WTC11 (cell line): ENCODE data around the gene S1PR2. TPM values are rescaled to one million over a fixed set of nuclear protein-coding genes. Genes with fewer than 3 reads are reported as not detected.
A peak's percentile ranks its signal among the peaks of the same experiment; 100 is the strongest.

Experiments used
- CBFB ChIP-seq: sonication (generic); formaldehyde crosslinking; IDR thresholded peaks from 2 replicates; pipeline ENCODE4 v1.8.1; 2022; ENCODE audit warnings: mild to moderate bottlenecking, low read depth, missing genetic modification reagents
- FOXP1 ChIP-seq: sonication (generic); formaldehyde crosslinking; IDR thresholded peaks from 2 replicates; pipeline ENCODE4 v1.8.0; 2022; ENCODE audit warnings: missing genetic modification reagents, mild to moderate bottlenecking, moderate library complexity, borderline replicate concordance
- GABPB1 ChIP-seq: sonication (generic); formaldehyde crosslinking; IDR thresholded peaks from 2 replicates; pipeline ENCODE4 v1.8.1; 2023; ENCODE audit warnings: mild to moderate bottlenecking, missing genetic modification reagents
- GRHL2 ChIP-seq: fragments of 250-450 bp; sonication (Bioruptor Pico); IDR thresholded peaks from 2 replicates; pipeline ENCODE4 v1.8.0; 2022; ENCODE audit warnings: mild to moderate bottlenecking, moderate library complexity; ENCODE audit not compliant: insufficient replicate concordance, severe bottlenecking
- JUN ChIP-seq: sonication (generic); formaldehyde crosslinking; IDR thresholded peaks from 2 replicates; pipeline ENCODE4 v1.8.0; 2023; ENCODE audit warnings: mild to moderate bottlenecking, missing genetic modification reagents
- NFE2L1 ChIP-seq: sonication (generic); formaldehyde crosslinking; IDR thresholded peaks from 2 replicates; pipeline ENCODE4 v1.8.1; 2023; ENCODE audit warnings: missing genetic modification reagents
- NFYB ChIP-seq: sonication (generic); formaldehyde crosslinking; conservative IDR thresholded peaks from 2 replicates; pipeline ENCODE4 v1.8.0; 2022; ENCODE audit warnings: low read depth, missing genetic modification reagents
- SP1 ChIP-seq: sonication (generic); formaldehyde crosslinking; conservative IDR thresholded peaks from 2 replicates; pipeline ENCODE4 v1.8.1; 2022; ENCODE audit warnings: missing genetic modification reagents
- TCF7 ChIP-seq: sonication (generic); formaldehyde crosslinking; IDR thresholded peaks from 2 replicates; pipeline ENCODE4 v1.8.0; 2022; ENCODE audit warnings: mild to moderate bottlenecking, low read depth, missing genetic modification reagents, moderate library complexity
- ZNF138 ChIP-seq: sonication (generic); formaldehyde crosslinking; conservative IDR thresholded peaks from 2 replicates; pipeline ENCODE4 v1.8.1; 2022; ENCODE audit warnings: mild to moderate bottlenecking, moderate library complexity, missing genetic modification reagents
- ZNF219 ChIP-seq: sonication (generic); formaldehyde crosslinking; IDR thresholded peaks from 2 replicates; pipeline ENCODE4 v1.8.0; 2023; ENCODE audit warnings: missing genetic modification reagents, mild to moderate bottlenecking, borderline replicate concordance
- ZNF232 ChIP-seq: sonication (generic); formaldehyde crosslinking; IDR thresholded peaks from 2 replicates; pipeline ENCODE4 v1.8.0; 2022; ENCODE audit warnings: mild to moderate bottlenecking, missing genetic modification reagents
- ZNF416 ChIP-seq: fragments of 250-450 bp; sonication (Bioruptor Pico); IDR thresholded peaks from 2 replicates; pipeline ENCODE4 v1.9.0; 2021; ENCODE audit warnings: mild to moderate bottlenecking, inconsistent platforms
- ZNF423 ChIP-seq: fragments of 250-450 bp; sonication (Bioruptor Pico); IDR thresholded peaks from 2 replicates; pipeline ENCODE4 v2.1.2; 2022; ENCODE audit warnings: mild to moderate bottlenecking, moderate library complexity
- ZNF671 ChIP-seq: fragments of 250-450 bp; sonication (Bioruptor Pico); IDR thresholded peaks from 2 replicates; pipeline ENCODE4 v1.8.0; 2021; ENCODE audit warnings: mild to moderate bottlenecking
- total RNA-seq: library from RNA; stranded (reverse); gene quantifications from 3 replicates; pipeline ENCODE4 v1.2.3, GENCODE V29; 2021
- TF ChIP-seq, protein P1 (sequence below): sonication (generic); formaldehyde crosslinking; IDR thresholded peaks from 2 replicates; pipeline ENCODE4 v1.8.1; 2023; ENCODE audit warnings: mild to moderate bottlenecking, missing genetic modification reagents, moderate library complexity
- TF ChIP-seq, protein P2 (sequence below): fragments of 250-450 bp; sonication (Bioruptor Pico); IDR thresholded peaks from 2 replicates; pipeline ENCODE4 v1.9.0; 2021; ENCODE audit warnings: mild to moderate bottlenecking
- TF ChIP-seq, protein P3 (sequence below): sonication (generic); formaldehyde crosslinking; IDR thresholded peaks from 2 replicates; pipeline ENCODE4 v1.8.1; 2023; ENCODE audit warnings: mild to moderate bottlenecking, moderate library complexity, missing genetic modification reagents
- TF ChIP-seq, protein P4 (sequence below): sonication (generic); formaldehyde crosslinking; IDR thresholded peaks from 2 replicates; pipeline ENCODE4 v1.8.1; 2022; ENCODE audit warnings: mild to moderate bottlenecking, missing genetic modification reagents, moderate library complexity, borderline replicate concordance
- TF ChIP-seq, protein P5 (sequence below): sonication (generic); formaldehyde crosslinking; IDR thresholded peaks from 2 replicates; pipeline ENCODE4 v1.8.1; 2023; ENCODE audit warnings: mild to moderate bottlenecking, missing genetic modification reagents, borderline replicate concordance
- TF ChIP-seq, protein P6 (sequence below): fragments of 250-450 bp; sonication (Bioruptor Pico); conservative IDR thresholded peaks from 2 replicates; pipeline ENCODE4 v1.9.0; 2021; ENCODE audit warnings: mild to moderate bottlenecking
- TF ChIP-seq, protein P7 (sequence below): fragments of 200-600 bp; IDR thresholded peaks from 2 replicates; pipeline ENCODE4 v1.8.0; 2022; ENCODE audit warnings: antibody characterized with exemption

Gene S1PR2
- total RNA-seq, 1 experiment from 2014 or later, result 13.2 TPM

DNA sequence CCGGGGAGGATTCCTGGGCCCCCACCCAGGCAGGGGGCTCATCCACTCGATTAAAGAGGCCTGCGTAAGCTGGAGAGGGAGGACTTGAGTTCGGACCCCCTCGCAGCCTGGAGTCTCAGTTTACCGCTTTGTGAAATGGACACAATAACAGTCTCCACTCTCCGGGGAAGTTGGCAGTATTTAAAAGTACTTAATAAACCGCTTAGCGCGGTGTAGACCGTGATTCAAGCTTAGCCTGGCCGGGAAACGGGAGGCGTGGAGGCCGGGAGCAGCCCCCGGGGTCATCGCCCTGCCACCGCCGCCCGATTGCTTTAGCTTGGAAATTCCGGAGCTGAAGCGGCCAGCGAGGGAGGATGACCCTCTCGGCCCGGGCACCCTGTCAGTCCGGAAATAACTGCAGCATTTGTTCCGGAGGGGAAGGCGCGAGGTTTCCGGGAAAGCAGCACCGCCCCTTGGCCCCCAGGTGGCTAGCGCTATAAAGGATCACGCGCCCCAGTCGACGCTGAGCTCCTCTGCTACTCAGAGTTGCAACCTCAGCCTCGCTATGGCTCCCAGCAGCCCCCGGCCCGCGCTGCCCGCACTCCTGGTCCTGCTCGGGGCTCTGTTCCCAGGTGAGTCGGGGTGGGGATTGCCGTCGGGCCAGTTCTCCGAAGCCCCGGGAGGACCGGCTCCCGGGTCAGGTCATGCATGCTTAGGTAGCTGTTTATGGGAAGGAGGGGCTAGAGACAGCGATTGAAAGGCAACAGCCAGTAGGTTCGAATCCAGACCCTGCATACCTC, 39.7 kb upstream of the S1PR2 start, which contains the start of gene ICAM1 (continued):
- TF ChIP-seq, protein P1, sequence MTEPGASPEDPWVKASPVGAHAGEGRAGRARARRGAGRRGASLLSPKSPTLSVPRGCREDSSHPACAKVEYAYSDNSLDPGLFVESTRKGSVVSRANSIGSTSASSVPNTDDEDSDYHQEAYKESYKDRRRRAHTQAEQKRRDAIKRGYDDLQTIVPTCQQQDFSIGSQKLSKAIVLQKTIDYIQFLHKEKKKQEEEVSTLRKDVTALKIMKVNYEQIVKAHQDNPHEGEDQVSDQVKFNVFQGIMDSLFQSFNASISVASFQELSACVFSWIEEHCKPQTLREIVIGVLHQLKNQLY (CRISPR knock-in tag), result no peak
- TF ChIP-seq ZNF423 (CRISPR knock-in tag) (no peak), ZNF416 (no peak), ZNF232 (no peak), ZNF671 (no peak), TCF7 (no peak), FOXP1 (CRISPR knock-in tag) (peak; percentile 83; the same call in 1 of the 2 replicates), GRHL2 (no peak), JUN (CRISPR knock-in tag) (no peak), NFE2L1 (CRISPR knock-in tag) (peak; percentile 85), ZNF219 (CRISPR knock-in tag) (no peak), ZNF138 (CRISPR knock-in tag) (no peak), NFYB (CRISPR knock-in tag) (no peak), GABPB1 (peak; percentile 83), CBFB (no peak), SP1 (CRISPR knock-in tag) (peak; percentile 70)
- TF ChIP-seq, protein P2, sequence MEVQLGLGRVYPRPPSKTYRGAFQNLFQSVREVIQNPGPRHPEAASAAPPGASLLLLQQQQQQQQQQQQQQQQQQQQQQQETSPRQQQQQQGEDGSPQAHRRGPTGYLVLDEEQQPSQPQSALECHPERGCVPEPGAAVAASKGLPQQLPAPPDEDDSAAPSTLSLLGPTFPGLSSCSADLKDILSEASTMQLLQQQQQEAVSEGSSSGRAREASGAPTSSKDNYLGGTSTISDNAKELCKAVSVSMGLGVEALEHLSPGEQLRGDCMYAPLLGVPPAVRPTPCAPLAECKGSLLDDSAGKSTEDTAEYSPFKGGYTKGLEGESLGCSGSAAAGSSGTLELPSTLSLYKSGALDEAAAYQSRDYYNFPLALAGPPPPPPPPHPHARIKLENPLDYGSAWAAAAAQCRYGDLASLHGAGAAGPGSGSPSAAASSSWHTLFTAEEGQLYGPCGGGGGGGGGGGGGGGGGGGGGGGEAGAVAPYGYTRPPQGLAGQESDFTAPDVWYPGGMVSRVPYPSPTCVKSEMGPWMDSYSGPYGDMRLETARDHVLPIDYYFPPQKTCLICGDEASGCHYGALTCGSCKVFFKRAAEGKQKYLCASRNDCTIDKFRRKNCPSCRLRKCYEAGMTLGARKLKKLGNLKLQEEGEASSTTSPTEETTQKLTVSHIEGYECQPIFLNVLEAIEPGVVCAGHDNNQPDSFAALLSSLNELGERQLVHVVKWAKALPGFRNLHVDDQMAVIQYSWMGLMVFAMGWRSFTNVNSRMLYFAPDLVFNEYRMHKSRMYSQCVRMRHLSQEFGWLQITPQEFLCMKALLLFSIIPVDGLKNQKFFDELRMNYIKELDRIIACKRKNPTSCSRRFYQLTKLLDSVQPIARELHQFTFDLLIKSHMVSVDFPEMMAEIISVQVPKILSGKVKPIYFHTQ, result no peak
- TF ChIP-seq, protein P3, sequence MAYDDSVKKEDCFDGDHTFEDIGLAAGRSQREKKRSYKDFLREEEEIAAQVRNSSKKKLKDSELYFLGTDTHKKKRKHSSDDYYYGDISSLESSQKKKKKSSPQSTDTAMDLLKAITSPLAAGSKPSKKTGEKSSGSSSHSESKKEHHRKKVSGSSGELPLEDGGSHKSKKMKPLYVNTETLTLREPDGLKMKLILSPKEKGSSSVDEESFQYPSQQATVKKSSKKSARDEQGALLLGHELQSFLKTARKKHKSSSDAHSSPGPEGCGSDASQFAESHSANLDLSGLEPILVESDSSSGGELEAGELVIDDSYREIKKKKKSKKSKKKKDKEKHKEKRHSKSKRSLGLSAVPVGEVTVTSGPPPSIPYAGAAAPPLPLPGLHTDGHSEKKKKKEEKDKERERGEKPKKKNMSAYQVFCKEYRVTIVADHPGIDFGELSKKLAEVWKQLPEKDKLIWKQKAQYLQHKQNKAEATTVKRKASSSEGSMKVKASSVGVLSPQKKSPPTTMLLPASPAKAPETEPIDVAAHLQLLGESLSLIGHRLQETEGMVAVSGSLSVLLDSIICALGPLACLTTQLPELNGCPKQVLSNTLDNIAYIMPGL (CRISPR knock-in tag), result no peak
- TF ChIP-seq, protein P4, sequence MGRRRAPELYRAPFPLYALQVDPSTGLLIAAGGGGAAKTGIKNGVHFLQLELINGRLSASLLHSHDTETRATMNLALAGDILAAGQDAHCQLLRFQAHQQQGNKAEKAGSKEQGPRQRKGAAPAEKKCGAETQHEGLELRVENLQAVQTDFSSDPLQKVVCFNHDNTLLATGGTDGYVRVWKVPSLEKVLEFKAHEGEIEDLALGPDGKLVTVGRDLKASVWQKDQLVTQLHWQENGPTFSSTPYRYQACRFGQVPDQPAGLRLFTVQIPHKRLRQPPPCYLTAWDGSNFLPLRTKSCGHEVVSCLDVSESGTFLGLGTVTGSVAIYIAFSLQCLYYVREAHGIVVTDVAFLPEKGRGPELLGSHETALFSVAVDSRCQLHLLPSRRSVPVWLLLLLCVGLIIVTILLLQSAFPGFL (CRISPR knock-in tag), result no peak
- TF ChIP-seq, protein P5, sequence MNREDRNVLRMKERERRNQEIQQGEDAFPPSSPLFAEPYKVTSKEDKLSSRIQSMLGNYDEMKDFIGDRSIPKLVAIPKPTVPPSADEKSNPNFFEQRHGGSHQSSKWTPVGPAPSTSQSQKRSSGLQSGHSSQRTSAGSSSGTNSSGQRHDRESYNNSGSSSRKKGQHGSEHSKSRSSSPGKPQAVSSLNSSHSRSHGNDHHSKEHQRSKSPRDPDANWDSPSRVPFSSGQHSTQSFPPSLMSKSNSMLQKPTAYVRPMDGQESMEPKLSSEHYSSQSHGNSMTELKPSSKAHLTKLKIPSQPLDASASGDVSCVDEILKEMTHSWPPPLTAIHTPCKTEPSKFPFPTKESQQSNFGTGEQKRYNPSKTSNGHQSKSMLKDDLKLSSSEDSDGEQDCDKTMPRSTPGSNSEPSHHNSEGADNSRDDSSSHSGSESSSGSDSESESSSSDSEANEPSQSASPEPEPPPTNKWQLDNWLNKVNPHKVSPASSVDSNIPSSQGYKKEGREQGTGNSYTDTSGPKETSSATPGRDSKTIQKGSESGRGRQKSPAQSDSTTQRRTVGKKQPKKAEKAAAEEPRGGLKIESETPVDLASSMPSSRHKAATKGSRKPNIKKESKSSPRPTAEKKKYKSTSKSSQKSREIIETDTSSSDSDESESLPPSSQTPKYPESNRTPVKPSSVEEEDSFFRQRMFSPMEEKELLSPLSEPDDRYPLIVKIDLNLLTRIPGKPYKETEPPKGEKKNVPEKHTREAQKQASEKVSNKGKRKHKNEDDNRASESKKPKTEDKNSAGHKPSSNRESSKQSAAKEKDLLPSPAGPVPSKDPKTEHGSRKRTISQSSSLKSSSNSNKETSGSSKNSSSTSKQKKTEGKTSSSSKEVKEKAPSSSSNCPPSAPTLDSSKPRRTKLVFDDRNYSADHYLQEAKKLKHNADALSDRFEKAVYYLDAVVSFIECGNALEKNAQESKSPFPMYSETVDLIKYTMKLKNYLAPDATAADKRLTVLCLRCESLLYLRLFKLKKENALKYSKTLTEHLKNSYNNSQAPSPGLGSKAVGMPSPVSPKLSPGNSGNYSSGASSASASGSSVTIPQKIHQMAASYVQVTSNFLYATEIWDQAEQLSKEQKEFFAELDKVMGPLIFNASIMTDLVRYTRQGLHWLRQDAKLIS (CRISPR knock-in tag), result no peak
- TF ChIP-seq, protein P6, sequence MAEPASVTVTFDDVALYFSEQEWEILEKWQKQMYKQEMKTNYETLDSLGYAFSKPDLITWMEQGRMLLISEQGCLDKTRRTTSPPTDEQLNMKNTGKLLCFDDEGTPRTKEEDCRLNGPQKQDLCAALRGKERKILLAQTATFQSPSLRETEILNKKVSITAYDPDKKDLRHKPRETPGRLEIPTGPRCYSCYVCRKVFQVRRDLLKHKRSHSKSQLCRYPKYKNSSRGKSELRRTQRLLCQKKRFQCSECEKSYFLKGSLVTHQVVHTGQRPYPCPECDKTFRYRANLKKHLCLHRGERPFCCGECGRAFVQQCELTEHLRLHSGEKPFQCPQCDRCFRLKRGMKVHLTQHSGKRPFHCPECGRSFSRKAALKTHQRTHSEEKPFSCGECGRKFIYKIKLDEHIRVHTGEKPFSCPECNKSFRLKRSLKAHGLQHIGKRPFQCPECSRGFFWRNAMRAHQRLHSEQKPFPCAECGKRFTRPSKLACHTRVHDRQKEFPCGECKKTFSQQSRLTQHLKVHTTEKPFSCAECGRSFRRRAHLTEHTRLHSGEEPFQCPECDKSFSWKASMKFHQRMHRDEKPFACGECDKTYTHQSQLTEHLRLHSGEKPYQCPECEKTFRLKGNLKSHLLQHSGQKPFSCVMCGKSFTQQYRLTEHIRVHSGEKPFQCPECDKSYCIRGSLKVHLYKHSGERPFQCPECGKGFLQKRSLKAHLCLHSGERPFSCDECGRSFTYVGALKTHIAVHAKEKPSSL, result no peak
- TF ChIP-seq, protein P7, sequence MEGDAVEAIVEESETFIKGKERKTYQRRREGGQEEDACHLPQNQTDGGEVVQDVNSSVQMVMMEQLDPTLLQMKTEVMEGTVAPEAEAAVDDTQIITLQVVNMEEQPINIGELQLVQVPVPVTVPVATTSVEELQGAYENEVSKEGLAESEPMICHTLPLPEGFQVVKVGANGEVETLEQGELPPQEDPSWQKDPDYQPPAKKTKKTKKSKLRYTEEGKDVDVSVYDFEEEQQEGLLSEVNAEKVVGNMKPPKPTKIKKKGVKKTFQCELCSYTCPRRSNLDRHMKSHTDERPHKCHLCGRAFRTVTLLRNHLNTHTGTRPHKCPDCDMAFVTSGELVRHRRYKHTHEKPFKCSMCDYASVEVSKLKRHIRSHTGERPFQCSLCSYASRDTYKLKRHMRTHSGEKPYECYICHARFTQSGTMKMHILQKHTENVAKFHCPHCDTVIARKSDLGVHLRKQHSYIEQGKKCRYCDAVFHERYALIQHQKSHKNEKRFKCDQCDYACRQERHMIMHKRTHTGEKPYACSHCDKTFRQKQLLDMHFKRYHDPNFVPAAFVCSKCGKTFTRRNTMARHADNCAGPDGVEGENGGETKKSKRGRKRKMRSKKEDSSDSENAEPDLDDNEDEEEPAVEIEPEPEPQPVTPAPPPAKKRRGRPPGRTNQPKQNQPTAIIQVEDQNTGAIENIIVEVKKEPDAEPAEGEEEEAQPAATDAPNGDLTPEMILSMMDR, result no peak
